ENCODE measurements around the gene PUSL1.
A peak's percentile ranks its signal among the peaks of the same experiment; 100 is the strongest.

PUSL1 gene

DNA sequence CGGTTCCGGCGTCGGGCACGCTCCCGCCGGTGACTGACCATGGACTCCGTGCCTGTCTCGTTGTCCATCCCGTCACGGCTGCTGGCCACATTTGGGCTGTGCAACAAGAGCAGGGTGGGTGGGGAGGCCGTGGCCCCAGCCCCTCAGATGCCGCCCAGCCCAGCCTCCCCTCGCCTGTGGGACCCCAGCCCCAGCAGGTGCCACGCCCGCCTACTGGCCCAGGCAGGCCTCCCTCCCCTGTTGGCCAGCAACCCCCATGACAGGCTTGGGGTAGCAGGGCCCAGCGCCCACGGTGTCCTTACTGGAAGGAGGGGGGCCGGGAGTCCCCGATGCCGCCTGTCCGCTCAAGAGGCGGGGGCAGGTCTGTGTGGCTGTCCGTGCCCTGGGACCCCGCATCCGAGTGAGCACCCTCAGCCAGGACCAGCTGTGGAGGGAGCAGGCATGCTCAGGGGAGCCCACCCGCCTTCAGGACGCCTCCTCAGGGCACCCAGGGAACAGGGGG lies 33.7 kb downstream of the PUSL1 start:
- no peak for DNase-seq

GRCh38 chr1:1342584-1343115 lies 34.3 kb downstream of the PUSL1 start:
- no peak for DNase-seq

- no peak for DNase-seq
Measured at GRCh38 chr1:1343811-1344421, 35.5 kb downstream of the PUSL1 start.

- no peak for DNase-seq
Measured at GRCh38 chr1:1344655-1345361, 36.4 kb downstream of the PUSL1 start.

GRCh38 chr1:1345384-1345783 lies 37.0 kb downstream of the PUSL1 start:
- DNase-seq, result no peak

DNA sequence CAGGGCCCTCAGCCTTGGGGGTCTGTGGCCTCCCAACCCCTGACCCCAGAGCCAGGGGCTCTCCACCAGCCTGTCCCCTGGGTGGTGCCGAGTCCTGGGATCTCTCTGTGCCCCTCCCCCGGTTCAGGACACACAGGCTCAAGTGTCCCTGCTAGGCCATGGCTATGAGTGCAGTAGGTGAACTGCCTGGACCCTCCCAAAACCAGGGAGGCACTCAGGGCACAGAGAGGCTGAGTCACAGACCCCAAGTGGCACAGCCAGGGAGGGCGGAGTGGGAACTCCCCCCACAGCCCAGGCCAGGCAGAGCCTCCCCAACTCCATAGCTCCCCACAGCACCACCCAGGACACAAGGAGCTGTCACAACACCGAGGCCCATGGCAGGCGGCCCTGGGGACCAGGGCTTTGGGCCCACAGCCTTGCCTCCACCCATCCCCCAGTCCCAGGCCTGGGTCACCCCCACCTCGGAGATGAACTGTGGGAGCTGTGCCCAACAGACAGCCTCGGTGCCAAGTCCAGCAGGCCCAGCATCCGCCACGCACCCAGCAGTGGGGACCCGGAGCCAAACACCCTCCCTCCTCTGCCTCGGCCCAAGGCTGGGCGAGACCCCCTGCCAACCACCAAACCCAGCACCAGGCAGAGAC lies 37.6 kb downstream of the PUSL1 start:
- DNase-seq, result no peak

- no peak for DNase-seq
Measured at GRCh38 chr1:1346501-1346890, 38.1 kb downstream of the PUSL1 start.

GRCh38 chr1:1347026-1347595 lies 38.7 kb downstream of the PUSL1 start:
- DNase-seq, result no peak

DNA sequence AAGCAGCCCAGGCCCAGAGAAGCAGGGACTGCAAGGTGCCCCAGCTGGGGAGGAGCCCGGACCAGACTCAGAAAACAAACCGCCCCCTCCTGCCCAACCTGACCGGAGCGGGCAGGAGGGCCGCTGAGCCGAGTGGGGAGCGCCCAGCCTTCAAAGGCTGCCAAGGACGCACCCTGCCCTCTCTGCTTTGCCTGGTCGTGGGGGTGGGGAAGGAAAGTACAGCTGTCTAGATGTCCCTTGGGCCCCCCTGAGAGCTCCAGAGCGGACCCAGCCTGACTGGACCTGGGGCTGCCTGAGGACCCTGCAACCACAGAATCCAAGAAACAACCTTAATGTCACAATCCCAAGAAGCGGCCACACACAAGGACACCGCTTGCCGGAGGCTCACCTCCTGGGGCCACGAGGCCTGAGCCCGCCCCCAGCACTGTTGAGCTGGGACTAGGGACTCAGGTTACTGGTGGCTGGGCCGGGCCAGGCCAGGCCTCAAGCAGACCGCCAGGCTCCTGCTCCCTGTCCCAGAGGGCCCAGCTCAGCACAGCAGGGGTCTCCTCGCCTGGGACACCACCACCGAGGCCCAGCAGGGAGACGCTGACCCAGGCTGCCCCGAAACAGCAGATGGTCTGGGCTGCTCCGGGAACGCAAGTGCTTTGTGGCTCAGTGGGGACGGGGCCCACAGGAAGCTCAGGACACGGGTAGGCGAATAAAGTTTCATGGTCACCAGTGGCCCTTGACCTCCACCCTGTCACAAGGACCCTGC lies 39.4 kb downstream of the PUSL1 start:
- DNase-seq, result no peak

DNA sequence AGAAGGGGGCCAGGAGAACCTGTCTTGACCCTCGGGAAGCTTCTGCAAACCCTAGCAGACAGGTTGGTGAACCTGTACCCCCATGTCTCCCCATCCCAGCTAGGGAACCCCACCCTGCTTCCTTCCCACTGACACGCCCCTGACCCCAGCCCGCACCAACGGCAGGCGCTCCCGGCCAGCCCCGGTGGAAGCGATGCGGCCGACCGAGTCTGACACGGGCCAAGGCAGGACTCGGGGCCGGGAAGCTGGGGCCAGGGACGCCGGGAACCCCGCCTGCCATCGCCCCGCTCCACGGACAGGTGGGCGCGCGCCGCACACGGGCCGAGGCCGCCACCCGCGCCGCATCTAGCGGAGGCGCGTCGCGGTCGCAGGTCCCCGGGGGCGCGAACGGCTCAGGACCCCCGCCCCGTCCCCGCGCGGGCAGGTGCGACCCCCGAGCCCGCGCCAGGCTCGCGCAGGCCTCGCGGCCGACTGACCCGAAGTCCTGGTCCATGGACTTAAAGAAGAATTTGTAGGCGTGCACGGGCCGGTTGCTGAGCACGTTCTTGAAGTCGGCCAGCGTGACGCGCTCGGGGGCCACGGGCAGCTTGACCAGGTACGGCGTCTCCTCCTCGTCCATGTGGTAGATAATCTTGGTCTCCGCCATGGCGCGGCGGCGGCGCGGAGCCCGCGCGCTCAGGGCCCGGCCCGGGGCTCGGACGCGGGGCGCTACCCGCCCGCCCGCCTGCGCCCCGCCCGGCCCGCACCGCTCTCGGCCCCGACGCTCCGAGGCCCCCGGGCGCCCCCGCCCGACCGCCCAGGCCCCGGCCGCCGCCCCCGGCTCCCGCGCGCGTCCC lies 40.2 kb downstream of the PUSL1 start:
- DNase-seq, result no peak

GRCh38 chr1:1349256-1350012 lies 41.0 kb downstream of the PUSL1 start, which contains the start of gene DVL1:
DVL1 (minus strand) TSS chr1:1349418; CDS start chr1:1349065, 353 bp downstream.
- DNase-seq, result peak; percentile 65

DNA sequence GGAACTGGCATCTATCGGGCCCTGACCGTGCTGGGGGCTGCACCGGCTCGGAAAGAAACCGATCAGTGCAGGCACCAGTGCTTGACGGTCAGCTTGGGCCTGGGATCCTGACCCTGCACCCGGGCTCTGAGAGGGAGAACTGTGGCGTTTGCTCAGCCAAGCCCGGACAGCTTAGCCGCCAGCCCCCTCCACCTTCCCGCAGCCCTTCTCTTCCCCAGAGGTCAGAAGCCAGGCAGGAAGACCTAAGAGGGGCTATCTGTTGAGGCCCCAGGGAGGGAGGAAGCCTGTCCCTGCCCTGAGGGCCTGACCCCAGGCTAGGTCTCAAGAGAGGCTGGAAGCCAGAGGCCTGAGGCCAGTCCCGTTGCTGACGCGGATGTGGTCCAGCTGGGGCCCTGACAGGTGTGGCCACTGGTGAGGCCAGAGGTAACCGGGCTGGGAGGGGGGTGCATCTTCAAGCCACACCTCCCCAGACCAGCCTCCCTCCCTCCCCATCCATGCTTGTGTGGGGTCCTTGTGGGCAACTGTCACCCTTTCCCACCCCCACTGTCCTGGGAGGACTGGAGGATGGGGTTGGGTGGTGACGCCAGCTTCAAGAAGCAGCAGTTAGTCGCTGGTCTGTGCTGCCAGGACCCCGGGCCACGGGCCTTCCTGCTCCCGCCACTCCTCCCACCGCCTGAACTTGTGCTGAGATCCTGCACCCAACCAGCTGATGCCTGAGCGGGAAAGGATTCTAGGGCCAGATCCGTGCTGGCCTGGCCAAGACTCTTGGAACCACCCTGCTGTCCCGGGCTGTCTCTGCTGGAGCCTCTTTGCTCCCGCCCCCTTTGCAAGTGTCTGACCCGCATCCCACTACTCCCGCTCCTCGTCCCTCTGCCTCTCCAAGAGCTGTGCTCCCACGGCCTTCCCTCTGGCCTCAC lies 43.4 kb downstream of the PUSL1 start:
- DNase-seq, result no peak

DNA sequence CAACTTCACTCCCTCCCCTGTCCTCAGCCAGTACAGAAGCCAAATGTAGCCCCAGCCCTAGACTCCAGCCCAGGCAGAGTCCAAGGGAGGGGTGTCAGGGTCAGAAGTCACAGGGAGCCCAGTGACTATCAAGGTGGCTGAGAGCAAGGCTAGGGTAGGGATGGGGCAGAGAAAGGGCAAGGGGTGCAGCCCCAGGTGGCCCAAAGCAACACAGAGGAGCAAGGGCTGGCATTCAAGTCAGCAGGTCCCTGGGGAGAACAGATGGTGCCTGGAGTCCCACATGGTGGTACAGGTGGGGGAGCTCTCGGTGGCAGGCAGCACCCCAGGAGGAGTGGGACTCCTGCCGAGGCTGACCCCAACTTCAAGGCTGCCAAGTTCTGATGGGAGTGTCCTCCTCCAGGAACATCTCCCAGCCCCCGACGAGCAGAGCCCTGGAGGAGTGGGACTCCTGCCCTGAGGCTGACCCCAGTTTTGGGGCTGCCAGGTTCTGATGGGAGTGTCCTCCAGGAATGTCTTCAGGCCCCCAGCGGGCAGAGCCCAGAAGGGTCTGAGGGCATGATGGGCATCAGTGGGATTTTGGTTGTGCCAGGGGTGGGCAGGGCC lies 44.5 kb downstream of the PUSL1 start:
- DNase-seq, result no peak

DNA sequence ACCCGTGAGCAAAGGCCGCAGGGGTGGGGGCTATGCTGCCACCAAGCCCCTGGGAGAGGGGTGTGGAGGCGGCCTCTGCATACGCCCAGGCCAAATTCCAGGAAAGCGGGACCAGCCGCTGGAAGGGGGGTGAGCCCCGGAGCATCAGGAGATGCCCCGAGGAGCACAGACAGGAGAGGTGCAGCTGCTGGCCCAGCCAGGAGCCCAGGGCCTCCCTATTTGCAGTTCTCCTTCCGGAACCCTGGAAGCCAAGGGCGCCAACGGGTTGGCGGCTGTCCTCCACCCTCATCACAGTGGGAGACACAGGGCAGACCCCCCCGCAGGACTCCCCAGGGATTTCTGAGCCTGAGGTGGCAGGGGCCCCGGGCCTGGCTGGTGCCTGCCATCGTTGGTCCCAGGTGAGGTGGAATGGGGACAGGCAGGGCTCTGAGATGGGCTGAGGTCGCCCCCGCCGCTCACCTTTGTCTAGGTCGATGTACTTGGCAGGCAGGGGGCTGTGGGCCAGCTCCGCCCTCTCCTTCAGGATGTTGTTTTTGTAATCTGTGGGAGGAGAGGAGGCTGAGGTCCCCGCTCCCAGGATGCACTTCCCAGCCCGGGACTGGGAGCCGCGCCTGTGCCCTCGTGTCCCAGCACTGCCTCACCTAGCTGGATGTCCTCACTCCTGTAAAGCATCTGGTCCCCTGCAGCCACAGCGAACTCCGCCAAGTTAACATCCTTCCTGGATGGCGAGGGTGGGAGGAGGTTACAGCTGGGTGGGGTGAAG lies 45.2 kb downstream of the PUSL1 start:
- no peak for DNase-seq

DNA sequence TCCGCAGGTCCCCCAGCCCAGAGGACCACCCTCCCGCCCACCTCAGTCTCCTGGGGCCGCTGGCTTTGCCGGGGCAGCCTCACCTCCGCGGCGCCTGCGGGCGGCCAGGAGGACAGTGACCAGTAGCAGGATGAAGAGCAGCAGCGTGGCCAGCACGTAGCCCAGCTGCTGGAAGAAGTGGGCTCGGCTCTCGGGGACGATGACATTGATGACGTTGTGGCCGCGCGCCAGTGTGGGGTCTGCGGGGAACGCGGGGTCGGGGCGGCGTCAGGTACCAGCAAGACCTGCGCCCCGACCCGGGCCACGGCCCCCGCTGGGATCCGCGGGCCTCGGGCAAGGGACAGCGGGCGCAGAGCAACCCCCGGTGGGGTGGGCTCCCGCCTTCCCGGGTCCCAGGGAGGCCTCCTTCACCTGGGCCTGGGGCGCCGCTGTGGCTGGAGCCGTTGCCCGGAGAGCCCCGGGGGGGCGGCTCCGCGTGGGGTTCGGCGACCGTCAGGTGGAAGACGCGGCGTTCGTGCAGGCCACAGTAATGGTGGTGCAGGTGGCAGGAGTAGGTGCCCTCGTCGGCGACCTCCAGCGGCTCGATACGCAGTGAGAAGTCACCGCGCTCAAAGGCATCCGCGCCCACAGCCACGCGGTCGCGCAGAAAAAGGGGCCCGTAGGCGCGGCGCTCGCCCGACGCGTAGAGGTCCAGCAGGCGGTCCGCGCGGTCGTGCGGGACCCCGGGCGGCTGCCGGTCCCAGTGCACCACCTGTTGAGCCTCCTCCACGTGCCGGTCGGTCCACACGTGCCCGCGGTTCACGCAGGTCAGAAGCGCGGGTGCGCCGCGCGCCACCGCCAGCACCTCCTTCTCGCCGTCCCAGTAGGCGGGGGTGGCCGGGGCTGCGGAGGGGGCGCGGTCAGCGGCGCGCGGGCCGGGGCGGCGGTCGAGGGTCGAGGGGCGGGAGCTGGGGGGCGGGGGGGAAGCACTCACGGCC lies 46.2 kb downstream of the PUSL1 start:
- DNase-seq, result no peak

DNA sequence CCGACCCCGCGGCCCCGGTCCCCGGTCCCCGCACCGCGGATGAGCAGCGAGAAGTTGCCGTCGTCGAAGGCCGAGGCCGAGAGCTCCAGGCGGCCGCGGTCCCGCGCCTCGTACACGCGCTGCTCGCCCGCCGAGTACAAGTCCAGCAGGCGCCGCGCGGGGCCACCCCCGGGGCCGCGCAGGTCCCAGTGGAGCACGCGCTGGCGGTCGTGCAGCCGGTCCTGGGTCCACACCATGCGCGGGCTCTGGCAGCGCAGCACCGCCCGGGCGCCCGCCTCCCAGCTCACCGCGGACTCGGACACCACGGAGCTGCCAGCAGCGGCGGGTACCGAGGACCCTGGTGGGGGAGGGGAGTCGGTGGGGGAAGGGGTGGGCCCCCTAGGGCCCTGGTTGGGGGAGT lies 47.0 kb downstream of the PUSL1 start:
- no peak for DNase-seq

GRCh38 chr1:1356166-1356795 lies 47.9 kb downstream of the PUSL1 start:
- no peak for DNase-seq

Data from effector CD8-positive, alpha-beta T cell (primary cell).